Uterus (tissue), 4 donors: Measurements from ENCODE around the gene UBXN6. TPM values are rescaled to one million over a fixed set of nuclear protein-coding genes. Genes with fewer than 3 reads are reported as not detected.

Experiments used
- DNase-seq, 2 donors: peaks; one replicate each; pipeline ENCODE4 v3.0.0-alpha.2; 2019 to 2020
- H3K27ac ChIP-seq, 2 donors: fragments of 200-600 bp; sonication (generic); 1 replicate in 1 of 2; 2 replicates in 1 of 2; pipeline ENCODE4 v1.5.1; 2016 to 2018
- H3K27me3 ChIP-seq, 2 donors: fragments of 200-600 bp; sonication (generic); one replicate each; pipeline ENCODE4 v1.5.1; 2018 to 2019; ENCODE audit warnings: control low read depth in 1 of 2
- H3K36me3 ChIP-seq, 2 donors: fragments of 200-600 bp; sonication (generic); one replicate each; pipeline ENCODE4 v1.5.1; 2019; ENCODE audit warnings: control low read depth in 1 of 2
- H3K4me1 ChIP-seq, 2 donors: fragments of 200-600 bp; sonication (generic); one replicate each; pipeline ENCODE4 v1.5.1; 2018 to 2019; ENCODE audit warnings: control low read depth in 1 of 2
- H3K4me3 ChIP-seq, 2 donors: fragments of 200-600 bp; sonication (generic); 1 replicate in 1 of 2; 2 replicates in 1 of 2; pipeline ENCODE4 v1.5.1; 2018 to 2019; ENCODE audit warnings: mild to moderate bottlenecking in 1 of 2
- H3K9me3 ChIP-seq, 2 donors: fragments of 200-600 bp; sonication (generic); one replicate each; pipeline ENCODE4 v1.5.1; 2019; ENCODE audit warnings: control low read depth in 1 of 2
- POLR2A ChIP-seq, 2 donors: fragments of 450-650 bp; IDR thresholded peaks; one replicate each; pipeline ENCODE4 v1.6.1; 2016; ENCODE audit warnings: antibody characterized with exemption in 2 of 2, mild to moderate bottlenecking in 1 of 2, moderate library complexity in 1 of 2
- intact Hi-C: fragments of 100-400 bp; cut with DNase I; formaldehyde crosslinking; loops from one replicate; pipeline ENCODE4 v1.15.1; 2023; ENCODE audit warnings: low total_unique reads
- total RNA-seq, 4 donors: library from RNA; depleted of rRNA in 3 of 4; stranded (reverse); fragments of >200 nt in 3 of 4; gene quantifications; one replicate each; pipeline versions ENCODE4 v1.1.0 to v1.2.4, GENCODE V29; 2014 to 2023
- TF ChIP-seq, protein P1 (sequence below), 4 experiments: fragments of 200-600 bp in 2 of 4; fragments of 450-650 bp in 2 of 4; sonication (generic) in 2 of 4; IDR thresholded peaks; one replicate each; pipeline ENCODE4 v1.5.1; 2016 to 2019; ENCODE audit warnings: antibody characterized with exemption in 4 of 4, mild to moderate bottlenecking in 2 of 4, moderate library complexity in 1 of 4
- donor health status: DM: yes; HTN: yes; CAD: no.

The UBXN6 gene
- total RNA-seq, 4 donors from 2014 or later: 61.5 to 266 (median 90.0) TPM

DNA sequence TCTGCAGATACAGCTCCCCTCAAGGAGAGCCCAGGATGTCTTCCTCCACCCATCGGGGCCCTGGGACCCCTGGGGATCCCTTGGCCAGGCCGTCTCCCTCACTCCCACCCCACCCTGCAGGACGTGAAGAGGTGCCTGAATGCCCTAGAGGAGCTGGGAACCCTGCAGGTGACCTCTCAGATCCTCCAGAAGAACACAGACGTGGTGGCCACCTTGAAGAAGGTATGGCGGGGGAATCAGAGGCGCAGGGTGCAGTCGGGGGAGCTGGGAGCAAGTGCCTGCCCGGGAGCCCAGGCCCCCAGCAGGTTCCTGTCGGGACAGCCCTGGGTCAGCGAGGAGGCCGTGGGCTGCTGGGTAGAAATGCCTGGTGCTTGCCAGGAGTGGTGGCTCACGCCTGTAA, 41.1 kb upstream of the UBXN6 start:
- Histone ChIP-seq H3K36me3 (no peaks in the 10 kb centered on the region), H3K27me3 (no peaks in the 10 kb centered on the region), H3K27ac (no peak overlapping the region), H3K9me3 (no peaks in the 10 kb centered on the region), H3K4me3 (no peak overlapping the region), H3K4me1 (no peaks in the 10 kb centered on the region)
- DNase-seq: no peak
- intact Hi-C loops: no loop called here
- TF ChIP-seq POLR2A (IDR thresholded peaks at IDR 0.05): no peak
- TF ChIP-seq, protein P1, sequence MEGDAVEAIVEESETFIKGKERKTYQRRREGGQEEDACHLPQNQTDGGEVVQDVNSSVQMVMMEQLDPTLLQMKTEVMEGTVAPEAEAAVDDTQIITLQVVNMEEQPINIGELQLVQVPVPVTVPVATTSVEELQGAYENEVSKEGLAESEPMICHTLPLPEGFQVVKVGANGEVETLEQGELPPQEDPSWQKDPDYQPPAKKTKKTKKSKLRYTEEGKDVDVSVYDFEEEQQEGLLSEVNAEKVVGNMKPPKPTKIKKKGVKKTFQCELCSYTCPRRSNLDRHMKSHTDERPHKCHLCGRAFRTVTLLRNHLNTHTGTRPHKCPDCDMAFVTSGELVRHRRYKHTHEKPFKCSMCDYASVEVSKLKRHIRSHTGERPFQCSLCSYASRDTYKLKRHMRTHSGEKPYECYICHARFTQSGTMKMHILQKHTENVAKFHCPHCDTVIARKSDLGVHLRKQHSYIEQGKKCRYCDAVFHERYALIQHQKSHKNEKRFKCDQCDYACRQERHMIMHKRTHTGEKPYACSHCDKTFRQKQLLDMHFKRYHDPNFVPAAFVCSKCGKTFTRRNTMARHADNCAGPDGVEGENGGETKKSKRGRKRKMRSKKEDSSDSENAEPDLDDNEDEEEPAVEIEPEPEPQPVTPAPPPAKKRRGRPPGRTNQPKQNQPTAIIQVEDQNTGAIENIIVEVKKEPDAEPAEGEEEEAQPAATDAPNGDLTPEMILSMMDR (IDR thresholded peaks at IDR 0.05): no peak

- no peak overlapping the region for H3K4me3 ChIP-seq
- H3K9me3 ChIP-seq: no peaks in the 10 kb centered on the region
- intact Hi-C loops: no loop called here
- no peak overlapping the region for H3K27ac ChIP-seq
- TF ChIP-seq, protein P1 (IDR thresholded peaks at IDR 0.05): no peak
- no peak for DNase-seq
- H3K27me3 ChIP-seq: no peaks in the 10 kb centered on the region
- H3K4me1 ChIP-seq: no peaks in the 10 kb centered on the region
- H3K36me3 ChIP-seq: no peaks in the 10 kb centered on the region
Observed at GRCh38 chr19:4497770-4498389, 40.3 kb upstream of the UBXN6 start.

DNA sequence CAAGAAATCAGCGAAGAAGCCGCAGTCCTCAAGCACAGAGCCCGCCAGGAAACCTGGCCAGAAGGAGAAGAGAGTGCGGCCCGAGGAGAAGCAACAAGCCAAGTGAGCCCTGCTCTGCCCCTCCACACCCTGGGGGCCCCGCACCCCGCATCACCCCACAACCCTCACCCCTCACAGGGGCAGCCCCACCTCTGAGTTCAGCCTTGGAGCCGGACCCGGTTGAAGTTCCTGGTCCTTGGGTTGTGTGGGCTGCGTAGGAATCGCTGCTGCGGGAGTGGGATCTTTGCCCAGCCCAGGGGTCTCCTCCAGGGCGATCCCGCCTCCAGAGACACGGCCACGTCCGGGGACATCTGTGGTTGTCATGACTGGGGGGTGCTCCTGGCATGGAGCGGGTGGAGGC, 38.7 kb upstream of the UBXN6 start:
- intact Hi-C loops: no loop called here
- DNase-seq: no peak
- TF ChIP-seq, protein P1 (IDR thresholded peaks at IDR 0.05): no peak
- TF ChIP-seq POLR2A (IDR thresholded peaks at IDR 0.05): no peak
- H3K27ac ChIP-seq: no peak overlapping the region
- no peaks in the 10 kb centered on the region for H3K27me3 ChIP-seq
- H3K9me3 ChIP-seq: no peaks in the 10 kb centered on the region
- no peaks in the 10 kb centered on the region for H3K36me3 ChIP-seq
- H3K4me3 ChIP-seq: no peak overlapping the region
- no peaks in the 10 kb centered on the region for H3K4me1 ChIP-seq

- no peak overlapping the region for H3K27ac ChIP-seq
- H3K36me3 ChIP-seq: no peaks in the 10 kb centered on the region
- no peak for DNase-seq
- H3K9me3 ChIP-seq: no peaks in the 10 kb centered on the region
- no peaks in the 10 kb centered on the region for H3K27me3 ChIP-seq
- H3K4me1 ChIP-seq: no peaks in the 10 kb centered on the region
- intact Hi-C loops: no loop called here
- TF ChIP-seq POLR2A (IDR thresholded peaks at IDR 0.05): no peak
- TF ChIP-seq, protein P1 (IDR thresholded peaks at IDR 0.05): no peak
- H3K4me3 ChIP-seq: no peak overlapping the region
Observed at GRCh38 chr19:4495471-4495870, 37.9 kb upstream of the UBXN6 start.

- no peaks in the 10 kb centered on the region for H3K9me3 ChIP-seq
- TF ChIP-seq, protein P1 (IDR thresholded peaks at IDR 0.05): no peak
- no peak for TF ChIP-seq POLR2A (IDR thresholded peaks at IDR 0.05)
- no peaks in the 10 kb centered on the region for H3K27me3 ChIP-seq
- no peaks in the 10 kb centered on the region for H3K4me1 ChIP-seq
- H3K27ac ChIP-seq: no peak overlapping the region
- intact Hi-C loops: no loop called here
- H3K36me3 ChIP-seq: no peaks in the 10 kb centered on the region
- no peak for DNase-seq
- H3K4me3 ChIP-seq: no peak overlapping the region
Observed at GRCh38 chr19:4494691-4495064, 37.1 kb upstream of the UBXN6 start.
